ENCODE data around the gene DYRK1A. TPM values are rescaled to one million over a fixed set of nuclear protein-coding genes. Genes with fewer than 3 reads are reported as not detected.

DYRK1A gene
- total RNA-seq, 5 donors from 2014 or later (not counting 1 experiment from before 2014, with no cell fraction given) = 113 to 149 (median 115) TPM

DNA sequence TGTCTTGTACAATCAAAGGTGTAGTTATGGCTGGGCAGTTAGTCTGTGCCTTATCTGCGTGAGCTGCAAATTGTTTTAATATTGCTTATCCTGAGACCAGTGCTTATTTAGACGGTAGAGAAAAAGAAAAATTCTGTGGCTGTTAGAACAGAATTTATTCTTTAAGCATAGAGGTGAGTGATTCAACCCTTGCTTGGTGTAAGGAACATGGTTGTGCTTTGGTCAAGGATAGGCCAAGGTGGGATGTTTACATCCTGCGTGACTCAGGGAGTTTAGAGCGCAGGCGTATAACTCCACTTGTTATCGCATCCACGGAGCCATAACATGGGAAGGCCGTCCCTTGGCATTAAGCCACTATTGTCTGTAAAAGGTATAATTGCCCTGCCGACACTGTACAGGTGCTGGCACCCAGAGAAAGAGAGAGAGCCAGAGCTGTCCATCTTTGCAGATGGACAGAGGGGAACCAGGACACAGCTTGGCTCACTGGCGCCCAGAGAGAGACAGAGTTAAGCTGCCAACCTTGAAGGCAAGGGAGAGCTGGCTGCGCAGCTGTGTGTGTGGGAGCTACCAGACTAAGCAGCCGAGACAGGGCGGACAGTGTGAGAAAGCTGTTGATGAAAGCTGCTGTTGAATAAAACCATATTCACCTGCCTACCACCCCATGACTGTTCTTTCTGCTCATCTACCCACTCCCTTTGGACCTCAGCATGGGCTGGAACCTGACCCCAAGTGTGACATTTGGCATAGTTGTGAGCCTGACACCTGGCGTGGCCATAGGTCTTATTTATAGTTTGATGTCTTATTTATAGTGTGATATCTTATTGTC is 200.4 kb downstream of the DYRK1A start:
- no peak overlapping the region for H3K4me3 Mint-ChIP-seq

GRCh38 chr21:37568415-37568814 is 201.8 kb downstream of the DYRK1A start:
- H3K27me3 Mint-ChIP-seq = peaks cover 7 to 8% of the 10 kb centered on the region in 2 donors
- no peaks in the 10 kb centered on the region for H3K9me3 Mint-ChIP-seq
- Histone ChIP-seq H3K27ac (ENCODE audit: low read length) (no peak overlapping the region), H3K4me3 (ENCODE audit: control insufficient read depth in 1 of 2, extremely low read depth in 1 of 2, low read length in 1 of 2) (no peak overlapping the region), H3K9me3 (no peaks in the 10 kb centered on the region), H3K36me3 (ENCODE audit: control insufficient read depth in 2 of 2, extremely low read depth in 1 of 2, insufficient read depth in 1 of 2, low read length in 1 of 2) (no peaks in the 10 kb centered on the region), H3K4me1 (ENCODE audit: control insufficient read depth in 1 of 2, extremely low read depth in 1 of 2, insufficient read depth in 2 of 2, low read length in 2 of 2) (peaks cover 0 to 15% of the 10 kb centered on the region in 2 experiments), H3K27me3 (replicated peaks in 1 of 2; ENCODE audit: control insufficient read depth in 2 of 2, extremely low read depth in 1 of 2, insufficient read depth in 2 of 2, low read length in 1 of 2) (no peaks in the 10 kb centered on the region)
- WGBS (ENCODE audit: insufficient coverage) = 83% methylated on average over 2 of the region's 6 CpGs
- peaks cover 12 to 14% (median 13%) of the 10 kb centered on the region in 3 donors for H3K4me1 Mint-ChIP-seq
- no peak overlapping the region for H3K27ac Mint-ChIP-seq
- CTCF ChIA-PET = no interaction called here
- no peak overlapping the region for H3K4me3 Mint-ChIP-seq
- no peak for DNase-seq
- no peak for ATAC-seq (replicated peaks in 1 of 4)
- POLR2A ChIA-PET = no interaction called here
- no peaks in the 10 kb centered on the region for H3K36me3 Mint-ChIP-seq

More for the DNA sequence above, 200.4 kb downstream of the DYRK1A start:
- ATAC-seq (replicated peaks in 1 of 4) = no peak
- no peak overlapping the region for H3K27ac ChIP-seq (ENCODE audit: low read length)
- DNase-seq = no peak
- Mint-ChIP-seq H3K36me3 (no peaks in the 10 kb centered on the region), H3K4me1 (peaks cover 20 to 21% (median 21%) of the 10 kb centered on the region in 3 donors), H3K27me3 (peaks cover 3 to 4% of the 10 kb centered on the region in 2 donors), H3K27ac (no peak overlapping the region), H3K9me3 (no peaks in the 10 kb centered on the region)
- ChIA-PET POLR2A (interaction anchor here in 1 of 2 donors (0.6 kb wide), 2 partner anchors 169 to 396 kb away, joined by 3 to 5 read pairs; no protein-coding TSS in a partner anchor), CTCF (interaction anchor here (0.6 to 0.7 kb wide), 3 partner anchors 57 to 1415 kb away, joined by 5 read pairs; no protein-coding TSS in a partner anchor)
- peaks cover 4 to 22% of the 10 kb centered on the region in 2 experiments for H3K4me1 ChIP-seq (ENCODE audit: control insufficient read depth in 1 of 2, extremely low read depth in 1 of 2, insufficient read depth in 2 of 2, low read length in 2 of 2)
- no peaks in the 10 kb centered on the region for H3K9me3 ChIP-seq
- no peaks in the 10 kb centered on the region for H3K27me3 ChIP-seq (replicated peaks in 1 of 2; ENCODE audit: control insufficient read depth in 2 of 2, extremely low read depth in 1 of 2, insufficient read depth in 2 of 2, low read length in 1 of 2)
- no peaks in the 10 kb centered on the region for H3K36me3 ChIP-seq (ENCODE audit: control insufficient read depth in 2 of 2, extremely low read depth in 1 of 2, insufficient read depth in 1 of 2, low read length in 1 of 2)
- WGBS (ENCODE audit: insufficient coverage) = 94% methylated on average over 9 of the region's 14 CpGs
- H3K4me3 ChIP-seq (ENCODE audit: control insufficient read depth in 1 of 2, extremely low read depth in 1 of 2, low read length in 1 of 2) = no peak overlapping the region

DNA sequence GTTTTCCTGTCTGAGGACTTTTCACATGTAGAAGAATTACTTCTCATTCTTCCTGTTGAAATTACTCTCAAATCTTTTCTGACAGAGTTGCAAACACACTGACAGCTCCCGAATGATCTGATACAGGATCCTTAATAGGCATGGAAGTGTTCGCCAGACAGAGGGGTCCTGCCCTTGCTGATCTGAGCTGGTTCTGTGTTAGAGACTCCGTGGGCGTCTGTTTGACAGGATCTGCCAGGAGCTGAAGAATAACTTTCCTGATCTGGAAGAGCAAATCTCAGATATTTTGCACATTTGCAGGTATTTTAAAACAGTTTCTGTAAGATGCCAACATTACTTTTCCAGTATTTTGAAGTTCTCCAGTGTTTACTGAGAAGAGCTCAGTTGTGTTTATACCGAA is 202.3 kb downstream of the DYRK1A start:
- ChIA-PET CTCF (interaction anchor here in 1 of 2 donors (0.6 kb wide), 1 partner anchor 783 kb away, joined by 3 read pairs; no protein-coding TSS in a partner anchor), POLR2A (no interaction called here)
- H3K27me3 Mint-ChIP-seq = peaks cover 7 to 8% of the 10 kb centered on the region in 2 donors
- H3K9me3 Mint-ChIP-seq = no peaks in the 10 kb centered on the region
- peaks cover 0 to 13% of the 10 kb centered on the region in 2 experiments for H3K4me1 ChIP-seq (ENCODE audit: control insufficient read depth in 1 of 2, extremely low read depth in 1 of 2, insufficient read depth in 2 of 2, low read length in 2 of 2)
- peaks cover 12 to 14% (median 12%) of the 10 kb centered on the region in 3 donors for H3K4me1 Mint-ChIP-seq
- WGBS (ENCODE audit: insufficient coverage) = 74% methylated on average over 5 of the region's 5 CpGs
- ATAC-seq (replicated peaks in 1 of 4) = no peak
- DNase-seq = no peak
- H3K27ac Mint-ChIP-seq = no peak overlapping the region
- peaks cover 0 to 3% of the 10 kb centered on the region in 2 experiments for H3K27me3 ChIP-seq (replicated peaks in 1 of 2; ENCODE audit: control insufficient read depth in 2 of 2, extremely low read depth in 1 of 2, insufficient read depth in 2 of 2, low read length in 1 of 2)
- no peaks in the 10 kb centered on the region for H3K9me3 ChIP-seq
- no peak overlapping the region for H3K27ac ChIP-seq (ENCODE audit: low read length)
- no peak overlapping the region for H3K4me3 ChIP-seq (ENCODE audit: control insufficient read depth in 1 of 2, extremely low read depth in 1 of 2, low read length in 1 of 2)
- no peak overlapping the region for H3K4me3 Mint-ChIP-seq
- H3K36me3 Mint-ChIP-seq = no peaks in the 10 kb centered on the region
- no peaks in the 10 kb centered on the region for H3K36me3 ChIP-seq (ENCODE audit: control insufficient read depth in 2 of 2, extremely low read depth in 1 of 2, insufficient read depth in 1 of 2, low read length in 1 of 2)

- no peak overlapping the region for H3K4me3 Mint-ChIP-seq
- ChIA-PET POLR2A (interaction anchor here in 1 of 2 donors (0.8 kb wide), 1 partner anchor 423 kb away, joined by 8 read pairs; no protein-coding TSS in a partner anchor), CTCF (no interaction called here)
- Histone ChIP-seq H3K36me3 (ENCODE audit: control insufficient read depth in 2 of 2, extremely low read depth in 1 of 2, insufficient read depth in 1 of 2, low read length in 1 of 2) (no peaks in the 10 kb centered on the region), H3K4me3 (ENCODE audit: control insufficient read depth in 1 of 2, extremely low read depth in 1 of 2, low read length in 1 of 2) (no peak overlapping the region), H3K27me3 (replicated peaks in 1 of 2; ENCODE audit: control insufficient read depth in 2 of 2, extremely low read depth in 1 of 2, insufficient read depth in 2 of 2, low read length in 1 of 2) (peaks cover 0 to 3% of the 10 kb centered on the region in 2 experiments), H3K4me1 (ENCODE audit: control insufficient read depth in 1 of 2, extremely low read depth in 1 of 2, insufficient read depth in 2 of 2, low read length in 2 of 2) (no peaks in the 10 kb centered on the region), H3K9me3 (no peaks in the 10 kb centered on the region), H3K27ac (ENCODE audit: low read length) (no peak overlapping the region)
- H3K36me3 Mint-ChIP-seq = no peaks in the 10 kb centered on the region
- H3K27me3 Mint-ChIP-seq = peaks cover 7 to 8% of the 10 kb centered on the region in 2 donors
- ATAC-seq (replicated peaks in 1 of 4) (no peak), DNase-seq (no peak)
- no peak overlapping the region for H3K27ac Mint-ChIP-seq
- WGBS (ENCODE audit: insufficient coverage) = 93% methylated on average over 2 of the region's 6 CpGs
- no peaks in the 10 kb centered on the region for H3K9me3 Mint-ChIP-seq
- H3K4me1 Mint-ChIP-seq = no peaks in the 10 kb centered on the region
Observed at GRCh38 chr21:37571442-37571841, 204.9 kb downstream of the DYRK1A start.

DNA sequence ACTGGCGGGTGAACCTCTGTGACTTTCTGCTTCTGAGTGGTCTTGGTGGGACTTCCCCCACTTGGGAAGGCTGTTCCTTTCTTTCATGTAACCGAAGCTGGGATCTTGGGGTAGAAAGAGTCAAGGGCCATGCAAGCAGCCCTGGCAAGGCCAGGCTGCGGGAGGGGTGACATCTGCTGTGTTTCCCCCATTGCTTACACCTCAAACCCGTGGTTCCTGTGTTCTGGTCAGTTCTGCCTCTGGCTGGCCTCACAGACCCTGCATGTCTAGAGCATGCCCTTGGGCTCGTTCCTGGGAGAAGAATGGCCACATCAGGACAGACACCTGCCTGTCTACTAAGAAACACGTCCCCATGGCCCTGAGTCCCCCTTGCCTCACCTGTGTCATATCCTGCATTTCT is 207.7 kb downstream of the DYRK1A start:
- POLR2A ChIA-PET = no interaction called here
- ATAC-seq (replicated peaks in 1 of 4) = no peak
- H3K4me1 ChIP-seq (ENCODE audit: control insufficient read depth in 1 of 2, extremely low read depth in 1 of 2, insufficient read depth in 2 of 2, low read length in 2 of 2) = no peaks in the 10 kb centered on the region
- H3K4me1 Mint-ChIP-seq = no peaks in the 10 kb centered on the region
- no peak overlapping the region for H3K4me3 ChIP-seq (ENCODE audit: control insufficient read depth in 1 of 2, extremely low read depth in 1 of 2, low read length in 1 of 2)
- peaks cover 2% of the 10 kb centered on the region for H3K9me3 ChIP-seq
- H3K27ac ChIP-seq (ENCODE audit: low read length) = no peak overlapping the region
- peaks cover 6 to 7% of the 10 kb centered on the region in 2 donors for H3K27me3 Mint-ChIP-seq
- CTCF ChIA-PET = interaction anchor here in 1 of 2 donors (0.6 kb wide), 1 partner anchor 204 kb away, joined by 3 read pairs; no protein-coding TSS in a partner anchor
- peaks cover 3% of the 10 kb centered on the region for H3K36me3 Mint-ChIP-seq
- H3K9me3 Mint-ChIP-seq = peaks cover 0 to 12% (median 9%) of the 10 kb centered on the region in 3 donors
- 68% methylated on average over 4 of the region's 6 CpGs for WGBS (ENCODE audit: insufficient coverage)
- peaks cover 0 to 3% of the 10 kb centered on the region in 2 experiments for H3K27me3 ChIP-seq (replicated peaks in 1 of 2; ENCODE audit: control insufficient read depth in 2 of 2, extremely low read depth in 1 of 2, insufficient read depth in 2 of 2, low read length in 1 of 2)
- H3K27ac Mint-ChIP-seq = no peak overlapping the region
- H3K36me3 ChIP-seq (ENCODE audit: control insufficient read depth in 2 of 2, extremely low read depth in 1 of 2, insufficient read depth in 1 of 2, low read length in 1 of 2) = no peaks in the 10 kb centered on the region
- no peak overlapping the region for H3K4me3 Mint-ChIP-seq
- no peak for DNase-seq

DNA sequence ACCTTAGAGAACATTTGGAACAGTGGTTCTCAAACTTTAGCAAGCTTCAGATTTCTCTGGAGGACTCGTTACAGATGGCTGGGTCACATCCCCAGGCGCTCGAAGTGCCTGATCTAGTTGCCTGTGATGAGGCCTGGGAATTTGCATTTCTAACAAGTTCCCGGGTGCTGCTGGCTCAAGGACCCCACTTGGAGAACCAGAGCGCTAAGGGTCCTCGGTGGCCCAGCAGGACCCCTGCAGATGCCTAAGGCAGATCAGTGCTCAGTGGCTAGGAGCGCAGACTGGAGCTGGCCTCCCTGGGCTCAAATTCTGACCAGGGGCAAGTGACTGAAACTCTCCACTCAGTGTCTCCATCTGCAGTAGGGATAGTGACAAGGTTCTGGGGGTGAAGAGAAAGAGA is 208.2 kb downstream of the DYRK1A start:
- ChIA-PET CTCF (interaction anchor here (0.6 to 1.4 kb wide), 2 partner anchors 10 to 204 kb away, joined by 3 read pairs; no protein-coding TSS in a partner anchor), POLR2A (no interaction called here)
- H3K4me1 Mint-ChIP-seq = no peaks in the 10 kb centered on the region
- DNase-seq (no peak), ATAC-seq (replicated peaks in 1 of 4) (no peak)
- H3K9me3 ChIP-seq = peaks cover 4% of the 10 kb centered on the region
- H3K4me1 ChIP-seq (ENCODE audit: control insufficient read depth in 1 of 2, extremely low read depth in 1 of 2, insufficient read depth in 2 of 2, low read length in 2 of 2) = no peaks in the 10 kb centered on the region
- H3K9me3 Mint-ChIP-seq = peaks cover 0 to 16% (median 10%) of the 10 kb centered on the region in 3 donors
- H3K4me3 ChIP-seq (ENCODE audit: control insufficient read depth in 1 of 2, extremely low read depth in 1 of 2, low read length in 1 of 2) = no peak overlapping the region
- 92% methylated on average over 6 of the region's 7 CpGs for WGBS (ENCODE audit: insufficient coverage)
- peaks cover 0 to 3% of the 10 kb centered on the region in 2 experiments for H3K27me3 ChIP-seq (replicated peaks in 1 of 2; ENCODE audit: control insufficient read depth in 2 of 2, extremely low read depth in 1 of 2, insufficient read depth in 2 of 2, low read length in 1 of 2)
- H3K27ac ChIP-seq (ENCODE audit: low read length) = no peak overlapping the region
- peaks cover 7% of the 10 kb centered on the region for H3K36me3 Mint-ChIP-seq
- H3K27me3 Mint-ChIP-seq = peaks cover 5 to 7% of the 10 kb centered on the region in 2 donors
- no peaks in the 10 kb centered on the region for H3K36me3 ChIP-seq (ENCODE audit: control insufficient read depth in 2 of 2, extremely low read depth in 1 of 2, insufficient read depth in 1 of 2, low read length in 1 of 2)
- H3K4me3 Mint-ChIP-seq = no peak overlapping the region
- H3K27ac Mint-ChIP-seq = no peak overlapping the region
